ENCODE results near the gene CLECL1.

Gene CLECL1

GRCh38 chr12:9732921-9733461 lies at the start of gene CLECL1:
Gene CLECL1, minus strand, starts transcription at chr12:9733097.
- DNase-seq = no peak

DNA sequence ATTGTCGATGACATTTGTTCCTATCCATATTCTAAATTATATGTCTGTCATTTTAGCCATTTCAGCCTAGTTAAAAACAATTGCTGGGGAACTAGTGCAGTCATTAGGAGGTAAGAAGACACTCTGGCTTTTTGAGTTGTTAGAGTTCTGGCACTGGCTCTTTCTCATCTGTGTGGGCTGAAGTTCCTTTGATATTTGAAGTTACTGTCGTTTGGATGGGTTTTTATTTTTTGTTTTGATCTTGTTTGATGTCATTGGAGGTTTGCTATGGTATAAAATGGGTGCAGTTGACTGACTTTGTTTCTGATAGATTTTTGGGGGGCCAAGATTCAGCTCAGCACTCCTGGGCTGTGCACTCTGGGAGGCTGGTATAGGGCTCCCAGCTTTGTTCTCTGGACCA lies 48.5 kb upstream of the CLECL1 start:
- DNase-seq = no peak

DNA sequence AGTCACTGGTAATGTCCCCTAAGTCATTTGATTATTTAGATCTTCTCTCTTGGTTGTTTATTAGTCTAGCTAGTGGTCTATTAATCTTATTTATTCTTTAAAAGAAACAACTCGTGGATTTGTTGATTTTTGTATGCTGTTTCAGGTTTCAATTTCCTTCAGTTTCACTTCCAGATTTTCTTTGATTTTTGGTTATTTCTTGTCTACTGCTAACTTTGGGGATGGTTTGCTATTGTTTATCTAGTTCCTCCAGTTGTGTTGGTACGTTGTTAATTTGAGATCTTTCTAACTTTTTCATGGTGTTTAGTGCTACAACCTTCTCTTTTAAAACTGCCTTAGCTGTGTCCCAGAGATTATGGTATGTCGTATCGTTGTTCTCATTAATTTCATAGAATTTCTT lies 46.3 kb upstream of the CLECL1 start:
- no peak for DNase-seq

GRCh38 chr12:9776781-9777180 lies 43.9 kb upstream of the CLECL1 start:
- DNase-seq = no peak

DNA sequence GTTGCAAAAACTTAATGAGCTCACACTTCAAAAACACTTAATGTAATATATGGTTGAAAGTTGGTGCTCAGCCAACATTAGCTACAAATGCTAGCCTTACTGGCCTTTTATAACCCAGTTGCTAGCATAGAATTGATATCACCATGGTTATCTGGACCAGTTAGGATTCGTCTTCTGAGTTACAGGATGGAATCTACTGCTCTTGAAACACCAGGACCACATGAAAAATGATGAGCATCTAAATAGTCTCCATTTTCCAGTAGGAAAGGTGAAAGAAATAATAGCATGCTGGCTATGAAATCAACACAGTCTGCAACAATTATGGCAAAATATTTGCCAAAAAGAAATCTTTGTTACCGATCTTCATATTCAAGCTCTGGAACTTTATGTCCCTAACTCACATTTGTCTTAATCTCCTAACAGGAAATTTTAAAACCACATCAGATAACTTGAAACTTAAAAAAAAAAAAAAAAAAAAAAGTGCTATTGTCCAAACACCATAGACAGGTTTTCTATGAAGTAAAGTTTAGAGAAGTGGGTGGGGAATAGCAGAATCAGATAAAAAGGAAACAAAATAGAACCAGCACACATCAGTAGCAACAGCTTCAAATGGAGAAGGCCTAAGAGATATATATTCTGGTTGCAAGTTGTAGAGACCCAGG lies 40.5 kb upstream of the CLECL1 start:
- DNase-seq = no peak

GRCh38 chr12:9763025-9763424 lies 30.1 kb upstream of the CLECL1 start:
- DNase-seq = no peak

- DNase-seq = no peak
These were observed 29.5 kb upstream of the CLECL1 start for GRCh38 chr12:9762369-9762768.

DNA sequence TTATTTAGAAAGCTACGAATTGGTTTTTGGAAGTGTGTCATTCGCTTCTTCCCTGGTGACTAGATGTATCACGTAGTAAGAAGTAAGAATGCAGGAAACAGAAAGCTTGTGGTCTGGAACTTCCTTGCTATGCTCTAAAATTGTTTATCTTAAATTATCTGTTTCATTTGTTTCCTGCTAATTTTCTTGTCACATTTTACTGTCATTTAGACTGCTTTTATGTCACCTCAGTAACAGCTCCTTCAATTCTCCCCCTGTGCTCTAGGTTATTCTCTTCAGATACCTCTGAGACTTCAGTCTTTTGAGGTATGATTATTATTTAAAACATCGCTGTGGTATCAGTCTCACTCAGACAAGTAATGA lies 28.5 kb upstream of the CLECL1 start:
- DNase-seq = no peak

DNA sequence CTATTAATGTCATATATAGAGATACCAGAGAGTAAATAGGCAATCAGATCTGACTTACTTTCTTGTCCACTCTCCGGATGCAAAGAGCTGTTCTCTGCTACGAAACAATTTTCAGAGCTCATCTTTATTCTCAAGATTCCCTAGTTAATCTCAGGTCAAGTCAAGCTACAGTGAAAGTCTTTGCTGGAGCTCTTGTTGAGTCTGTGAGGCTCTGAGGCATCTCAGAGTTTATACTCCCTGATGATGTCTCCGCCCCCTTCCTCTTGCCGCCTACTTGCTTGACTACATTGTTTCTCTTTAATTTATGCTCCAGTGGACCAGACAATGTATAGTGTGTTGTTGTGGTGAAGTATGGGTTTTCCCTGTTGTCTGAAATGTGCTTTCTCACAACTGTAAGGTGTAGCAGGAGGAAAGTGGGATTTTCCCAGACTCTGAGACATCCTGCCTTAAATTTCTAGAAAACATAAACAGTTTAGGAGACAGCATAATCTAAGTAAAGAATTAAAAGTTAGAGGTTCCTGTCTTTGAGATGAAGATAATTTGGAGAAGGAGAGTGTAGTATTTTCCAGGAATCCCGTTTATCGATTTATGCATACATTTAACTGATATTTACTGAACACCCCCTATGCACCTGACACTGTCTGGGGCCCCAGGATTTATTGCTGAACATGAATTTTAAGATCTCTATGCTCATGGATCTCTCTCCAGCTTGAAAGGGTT lies 28.0 kb upstream of the CLECL1 start, which contains the start of gene CD69:
Gene CD69 (minus strand): TSS at position 203 of the 720 bp plus-strand sequence. CDS start 81 bp downstream, at position 122.
- peak; percentile 84 for DNase-seq

DNA sequence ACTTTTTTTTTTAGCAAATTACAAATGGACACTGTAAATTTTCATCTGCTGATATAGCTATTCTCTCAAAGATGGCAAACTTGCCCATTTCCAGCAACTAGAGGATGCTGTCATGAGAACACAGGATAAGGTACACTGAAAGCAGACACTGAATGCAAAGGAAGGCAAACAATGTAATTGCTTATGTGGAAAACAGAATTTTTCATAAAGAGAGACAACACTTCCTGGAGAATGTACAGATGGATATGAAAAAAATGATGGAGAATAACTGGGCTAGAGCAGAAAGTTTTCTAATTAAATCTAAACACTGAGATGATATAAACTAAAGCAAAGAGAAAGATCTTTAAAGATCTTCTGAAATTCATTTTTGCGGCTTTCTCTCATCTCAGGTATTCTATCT lies 27.2 kb upstream of the CLECL1 start:
- DNase-seq = no peak

DNA sequence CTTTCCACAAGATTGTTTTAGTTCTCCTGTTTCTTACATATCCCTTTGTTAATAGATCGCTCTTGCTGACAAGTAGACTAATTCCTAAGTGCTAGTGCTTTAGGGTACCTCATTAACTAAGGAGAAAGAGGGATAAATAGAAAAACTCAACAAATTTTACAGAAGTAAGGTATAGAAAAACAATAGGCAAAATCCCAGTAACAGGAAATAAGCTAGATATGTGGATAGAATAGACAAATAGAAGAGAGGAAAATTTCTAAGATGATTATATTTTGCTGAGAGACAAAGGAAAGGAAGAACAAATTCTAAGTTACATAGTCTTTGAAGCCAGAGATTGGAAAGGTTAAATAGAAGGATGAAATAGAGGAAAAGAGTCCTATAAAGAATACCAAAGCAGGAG lies 26.8 kb upstream of the CLECL1 start:
- no peak for DNase-seq

DNA sequence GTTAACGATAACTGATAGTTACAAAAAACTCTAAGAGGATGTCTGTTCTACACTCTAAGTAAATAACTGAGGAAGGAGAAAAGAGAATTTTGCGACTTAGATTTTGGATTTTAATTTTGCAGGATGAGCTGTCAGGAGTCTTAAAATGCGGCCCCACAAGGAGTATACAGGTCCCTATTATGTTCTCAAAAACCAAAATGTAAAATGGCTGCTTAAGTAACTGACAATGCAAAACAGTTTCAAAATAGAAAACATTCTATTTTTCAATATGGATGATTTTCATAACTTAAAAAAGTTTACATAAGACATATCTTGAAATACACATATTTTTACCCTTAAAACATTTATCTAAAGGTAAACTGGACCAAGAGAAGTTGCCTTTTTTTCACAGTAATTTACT lies 25.2 kb upstream of the CLECL1 start:
- no peak for DNase-seq

- DNase-seq = no peak
These were observed 24.6 kb upstream of the CLECL1 start for GRCh38 chr12:9757433-9758025.

DNA sequence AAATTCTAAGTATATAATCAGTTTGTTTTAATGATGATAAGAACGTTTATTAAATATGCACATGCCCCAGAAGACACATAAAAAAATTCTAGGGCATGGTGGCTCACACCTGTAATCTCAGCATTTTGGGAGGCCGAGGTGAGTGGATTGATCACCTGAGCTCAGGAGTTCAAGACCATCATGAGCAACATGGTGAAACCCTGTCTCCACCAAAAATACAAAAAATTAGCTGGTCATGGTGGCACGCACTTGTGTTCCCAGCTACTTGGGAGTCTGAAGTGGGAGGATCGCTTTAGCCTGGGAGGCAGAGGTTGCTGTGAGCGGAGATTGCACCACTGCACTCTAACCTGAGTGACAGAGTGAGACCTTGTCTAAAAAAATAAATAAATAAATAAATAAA lies 23.8 kb upstream of the CLECL1 start:
- no peak for DNase-seq

DNA sequence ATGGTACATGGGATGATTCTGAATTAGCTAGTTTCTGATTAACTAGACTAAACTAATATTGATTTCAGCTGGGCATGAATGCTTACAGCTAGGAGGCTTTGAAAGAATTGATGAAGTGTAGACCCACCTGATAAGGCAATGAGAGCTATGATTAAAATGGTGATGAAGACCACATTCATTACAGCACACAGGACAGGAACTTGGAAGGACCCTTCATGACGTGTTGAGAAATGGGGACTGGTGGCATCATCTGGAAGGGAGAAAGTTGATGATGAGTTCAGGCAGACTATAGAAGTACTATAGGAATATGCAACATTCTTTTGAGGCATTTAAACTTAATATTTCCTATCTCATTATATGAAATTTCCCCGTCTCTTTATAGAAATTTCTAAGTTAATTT lies 23.3 kb upstream of the CLECL1 start:
- no peak for DNase-seq

GRCh38 chr12:9755567-9755966 lies 22.7 kb upstream of the CLECL1 start:
- DNase-seq = no peak

- DNase-seq = no peak
These were observed 22.1 kb upstream of the CLECL1 start for GRCh38 chr12:9755035-9755434.

DNA sequence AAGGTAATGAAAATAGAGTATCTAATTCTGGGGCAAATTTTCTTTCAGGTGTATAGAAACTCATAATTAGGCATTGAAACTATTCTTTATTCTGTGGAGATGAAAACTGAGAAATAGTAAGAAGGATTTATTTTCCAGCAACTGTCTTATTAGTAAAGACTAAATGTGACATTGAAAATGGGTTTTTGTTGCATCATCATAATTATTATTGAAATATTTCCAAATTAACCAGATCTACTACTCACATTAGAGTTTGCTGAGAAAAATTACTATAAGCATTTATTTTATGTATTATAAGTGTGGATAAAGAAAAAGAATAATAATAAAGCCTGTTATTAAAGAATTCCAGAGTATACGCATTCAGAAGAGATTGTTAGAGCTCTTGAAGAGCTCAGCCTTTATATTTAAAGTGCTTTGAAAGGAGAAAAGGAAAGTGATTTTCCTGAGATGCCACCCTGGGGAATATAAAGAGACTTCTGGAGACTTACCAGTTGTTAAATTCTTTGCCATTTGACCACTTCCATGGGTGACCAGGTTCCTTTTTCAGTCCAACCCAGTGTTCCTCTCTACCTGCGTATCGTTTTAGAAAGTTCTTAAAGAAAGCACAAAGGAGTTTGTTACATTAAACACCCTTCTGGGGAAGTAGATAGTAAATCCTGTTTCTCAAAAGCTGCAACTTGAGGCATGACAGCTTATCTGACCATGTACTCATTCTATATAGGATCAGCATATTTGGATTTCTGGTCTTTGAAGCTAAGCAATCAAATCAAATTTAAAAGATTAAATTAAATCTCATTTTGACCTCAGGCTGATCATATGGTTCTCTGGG lies 21.4 kb upstream of the CLECL1 start:
- no peak for DNase-seq

DNA sequence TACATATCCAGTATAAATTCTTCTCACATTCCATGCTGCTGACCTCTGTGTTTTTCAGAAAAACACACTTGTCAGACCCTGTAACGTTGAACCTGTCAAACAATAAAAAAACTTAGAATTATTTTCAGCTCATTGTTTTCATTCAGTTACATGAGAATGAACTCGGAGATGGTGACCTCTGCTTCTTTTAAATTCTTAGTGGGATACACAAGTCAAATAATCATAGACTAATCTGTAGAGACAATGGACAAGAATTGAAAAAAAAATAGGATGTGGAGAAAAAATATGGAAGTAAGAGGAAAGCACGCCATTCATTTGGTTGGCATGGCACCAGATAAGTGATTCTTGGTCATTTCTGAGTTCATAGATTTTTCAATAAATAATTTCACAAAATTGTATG lies 20.6 kb upstream of the CLECL1 start:
- no peak for DNase-seq

DNA sequence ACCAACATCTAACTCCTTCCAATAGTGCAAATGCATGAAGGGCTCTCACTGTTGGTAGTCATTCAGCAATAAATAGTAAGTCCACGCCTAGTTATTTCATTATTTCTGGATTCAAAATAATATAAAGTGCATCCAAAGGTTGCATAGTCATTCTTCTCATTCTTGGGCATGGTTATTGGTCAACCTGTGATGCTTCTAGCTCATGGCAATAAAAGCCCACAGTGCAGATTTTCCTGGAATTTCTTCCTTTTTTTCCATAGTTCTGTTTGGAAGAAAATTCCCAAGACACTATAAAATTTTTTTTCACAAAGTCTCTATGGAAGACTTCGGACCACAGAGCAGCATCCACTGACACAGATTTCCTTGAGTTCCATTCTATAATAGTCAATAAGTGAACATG lies 20.2 kb upstream of the CLECL1 start:
- no peak for DNase-seq

DNA sequence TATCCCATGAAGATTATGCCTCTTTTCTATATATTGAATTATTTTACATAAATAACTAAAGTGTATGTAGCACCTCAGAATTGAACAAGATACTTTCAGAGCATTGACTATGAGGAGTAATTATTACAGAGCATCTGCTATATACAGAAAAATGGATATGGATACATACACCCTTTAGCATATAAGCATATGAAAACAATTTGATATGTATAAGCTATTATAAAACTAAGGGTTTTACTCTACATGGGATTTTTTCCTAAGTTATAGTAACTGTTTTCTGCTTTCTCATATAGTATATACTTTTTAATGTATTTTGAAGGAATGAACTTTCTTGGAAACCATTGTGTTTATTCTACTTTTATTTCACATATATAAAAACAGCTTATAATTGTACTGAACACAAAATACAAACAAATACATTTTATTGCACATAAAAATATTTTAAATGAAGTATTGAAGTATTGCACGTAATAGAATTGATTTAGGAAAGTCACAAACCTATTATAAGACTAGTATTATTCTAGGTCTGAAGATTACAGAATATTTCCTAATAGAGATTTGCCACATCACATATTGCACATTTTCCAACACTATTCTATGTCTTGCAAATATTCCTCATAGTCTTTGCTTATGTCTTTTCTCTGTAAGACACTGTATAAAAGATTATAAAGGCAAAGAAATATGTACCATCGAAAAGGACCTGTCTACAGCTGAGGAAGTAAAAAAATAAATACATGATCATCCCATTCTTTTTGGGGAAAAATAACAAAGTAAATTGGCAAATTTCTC lies 19.4 kb upstream of the CLECL1 start:
- no peak for DNase-seq
